Measurements from ENCODE around the gene CEP120. TPM values are rescaled to one million over a fixed set of nuclear protein-coding genes. Genes with fewer than 3 reads are reported as not detected.

Gene CEP120
- total RNA-seq, 2 experiments from 2014 or later = 31.7 to 33.2 TPM

Other genes starting within 250 kb of the CEP120 start
- 10 to 100 TPM; 37.4 to 37.8 TPM for gene CSNK1G3, start 88.8 kb upstream of the CEP120 start, total RNA-seq

Data from activated CD4-positive, alpha-beta memory T cell treated with anti-CD3 and anti-CD28 coated beads for 36 hours (primary cell).